Fibroblast of the aortic adventitia (primary cell): ENCODE data around the gene NFIA. TPM values are rescaled to one million over a fixed set of nuclear protein-coding genes. Genes with fewer than 3 reads are reported as not detected.

Experiments
- DNase-seq: peaks from one replicate; pipeline ENCODE4 v3.0.0-alpha.2; 2010; ENCODE audit warnings: low read depth
- H3K4me3 ChIP-seq: 2 replicates; pipeline ENCODE4 v1.5.1; 2011; ENCODE audit warnings: low read depth, mild to moderate bottlenecking, control low read depth, low read length, moderate library complexity
- total RNA-seq: library from RNA; depleted of rRNA; stranded (reverse); fragments of >200 nt; gene quantifications from 2 replicates; pipeline ENCODE4 v1.2.3, GENCODE V29; 2012; ENCODE audit warnings: low replicate concordance
- TF ChIP-seq, protein P1 (sequence below): IDR thresholded peaks from 2 replicates; pipeline ENCODE4 v1.5.1; 2011; ENCODE audit warnings: mild to moderate bottlenecking, low read length, control low read depth, inconsistent platforms; ENCODE audit not compliant: insufficient read depth

Gene NFIA
- total RNA-seq, 1 donor: 32.0 TPM

DNA sequence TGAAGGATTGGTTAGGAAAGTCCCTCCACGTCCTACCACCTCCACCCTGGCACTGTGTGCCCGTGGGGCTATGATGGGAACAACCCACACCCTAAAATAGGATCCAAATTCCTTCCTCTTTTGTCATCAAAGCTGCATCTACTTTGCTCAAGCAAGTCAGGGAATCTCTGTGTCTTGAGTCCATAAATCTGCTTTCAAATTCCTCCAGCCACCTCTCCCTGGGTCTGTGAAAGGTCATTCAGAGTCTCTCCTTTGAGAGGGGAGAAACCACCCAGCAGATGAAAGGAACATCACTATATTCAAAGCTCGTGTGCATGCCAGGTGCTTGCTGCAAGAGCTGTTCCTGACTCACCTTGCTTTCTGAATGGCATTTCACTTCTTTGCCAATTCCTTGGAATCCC is 399.0 kb downstream of the NFIA start:
- peak; percentile 42 for DNase-seq
- TF ChIP-seq, protein P1, sequence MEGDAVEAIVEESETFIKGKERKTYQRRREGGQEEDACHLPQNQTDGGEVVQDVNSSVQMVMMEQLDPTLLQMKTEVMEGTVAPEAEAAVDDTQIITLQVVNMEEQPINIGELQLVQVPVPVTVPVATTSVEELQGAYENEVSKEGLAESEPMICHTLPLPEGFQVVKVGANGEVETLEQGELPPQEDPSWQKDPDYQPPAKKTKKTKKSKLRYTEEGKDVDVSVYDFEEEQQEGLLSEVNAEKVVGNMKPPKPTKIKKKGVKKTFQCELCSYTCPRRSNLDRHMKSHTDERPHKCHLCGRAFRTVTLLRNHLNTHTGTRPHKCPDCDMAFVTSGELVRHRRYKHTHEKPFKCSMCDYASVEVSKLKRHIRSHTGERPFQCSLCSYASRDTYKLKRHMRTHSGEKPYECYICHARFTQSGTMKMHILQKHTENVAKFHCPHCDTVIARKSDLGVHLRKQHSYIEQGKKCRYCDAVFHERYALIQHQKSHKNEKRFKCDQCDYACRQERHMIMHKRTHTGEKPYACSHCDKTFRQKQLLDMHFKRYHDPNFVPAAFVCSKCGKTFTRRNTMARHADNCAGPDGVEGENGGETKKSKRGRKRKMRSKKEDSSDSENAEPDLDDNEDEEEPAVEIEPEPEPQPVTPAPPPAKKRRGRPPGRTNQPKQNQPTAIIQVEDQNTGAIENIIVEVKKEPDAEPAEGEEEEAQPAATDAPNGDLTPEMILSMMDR: no peak
- no peak overlapping the region for H3K4me3 ChIP-seq

DNA sequence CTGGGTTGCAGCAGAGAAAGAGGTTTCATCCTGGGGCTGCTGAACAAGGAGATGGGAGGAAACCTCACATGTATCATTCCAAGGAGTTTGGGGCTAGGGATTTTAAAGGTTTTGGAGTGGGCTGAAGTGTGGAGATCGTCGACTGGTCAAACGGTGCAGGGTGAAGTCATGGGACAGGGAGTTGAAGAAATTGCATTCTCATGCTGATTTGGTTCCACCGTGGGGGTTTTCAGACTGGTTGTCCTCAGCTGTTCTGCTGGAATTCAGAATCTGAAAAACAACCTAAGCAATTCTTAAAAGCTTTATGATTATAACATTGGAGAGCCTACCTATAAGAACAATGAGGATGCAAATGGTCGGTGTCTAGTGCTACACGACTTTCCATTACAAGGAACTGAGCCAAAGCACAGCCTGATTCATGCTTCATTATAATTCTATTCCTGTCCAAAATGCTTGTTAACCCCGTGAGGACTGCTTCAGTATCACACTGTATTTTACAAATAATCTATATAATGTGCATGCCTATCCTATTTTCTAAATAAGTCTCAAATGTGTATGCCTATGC is 399.9 kb downstream of the NFIA start:
- TF ChIP-seq, protein P1: no peak
- DNase-seq: peak; percentile 59

DNA sequence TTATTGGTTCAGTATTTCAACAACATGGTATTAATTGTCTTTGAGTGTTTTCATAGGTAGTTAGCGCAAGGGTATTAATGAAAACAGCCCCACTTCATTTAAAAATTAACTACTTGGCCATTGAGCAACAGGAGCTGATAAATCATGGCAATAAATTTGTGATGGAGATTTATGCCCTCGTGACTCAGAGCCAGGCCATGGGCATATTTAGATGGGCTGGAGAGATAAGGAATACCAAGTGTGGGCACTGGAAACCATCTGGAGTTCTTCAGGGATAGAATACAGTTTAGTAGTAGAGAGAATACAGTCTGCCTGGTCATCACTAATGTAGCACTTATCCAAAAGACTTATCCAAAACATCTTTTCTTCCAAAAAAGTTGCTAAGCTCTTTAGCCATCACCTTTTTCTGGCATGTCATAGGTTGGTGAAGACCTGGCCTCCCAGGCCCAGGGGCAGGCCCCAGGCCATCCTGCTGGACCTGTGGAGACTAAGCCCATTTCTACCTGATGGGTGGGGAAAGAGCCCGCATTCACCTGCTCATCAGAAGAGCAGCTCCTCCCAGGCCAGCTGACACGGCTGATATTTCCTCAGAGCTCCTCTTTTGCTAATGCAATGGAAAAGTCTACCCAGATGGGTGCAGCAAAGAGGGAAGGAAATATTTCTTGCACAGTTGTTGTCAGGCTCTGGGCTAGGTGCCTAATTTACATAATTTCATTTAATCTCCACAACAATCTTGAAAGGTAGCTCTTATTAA is 404.6 kb downstream of the NFIA start:
- no peak overlapping the region for H3K4me3 ChIP-seq
- no peak for DNase-seq
- TF ChIP-seq, protein P1: no peak

More for the DNA sequence above, 399.9 kb downstream of the NFIA start:
- H3K4me3 ChIP-seq: no peak overlapping the region

DNA sequence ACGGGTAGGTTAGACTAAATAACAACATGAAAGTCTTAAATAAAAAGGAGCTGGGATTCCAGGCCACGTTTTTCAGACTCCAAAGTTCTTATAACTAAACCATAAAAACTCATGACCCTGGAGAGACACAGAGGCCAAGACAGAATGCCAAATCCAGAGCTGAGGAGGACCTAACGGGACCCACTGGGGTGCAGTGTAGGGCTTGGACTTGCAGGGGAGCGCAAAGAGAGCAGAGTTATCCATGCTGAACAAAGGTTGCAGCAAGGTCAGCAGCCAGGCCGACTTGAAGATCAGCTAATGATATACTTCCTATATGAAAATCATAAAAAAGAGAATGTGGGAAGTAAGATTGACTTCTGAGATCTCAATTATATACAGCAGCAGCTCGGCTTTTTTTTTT is 405.4 kb downstream of the NFIA start:
- no peak for DNase-seq
- H3K4me3 ChIP-seq: no peak overlapping the region
- TF ChIP-seq, protein P1: no peak

DNA sequence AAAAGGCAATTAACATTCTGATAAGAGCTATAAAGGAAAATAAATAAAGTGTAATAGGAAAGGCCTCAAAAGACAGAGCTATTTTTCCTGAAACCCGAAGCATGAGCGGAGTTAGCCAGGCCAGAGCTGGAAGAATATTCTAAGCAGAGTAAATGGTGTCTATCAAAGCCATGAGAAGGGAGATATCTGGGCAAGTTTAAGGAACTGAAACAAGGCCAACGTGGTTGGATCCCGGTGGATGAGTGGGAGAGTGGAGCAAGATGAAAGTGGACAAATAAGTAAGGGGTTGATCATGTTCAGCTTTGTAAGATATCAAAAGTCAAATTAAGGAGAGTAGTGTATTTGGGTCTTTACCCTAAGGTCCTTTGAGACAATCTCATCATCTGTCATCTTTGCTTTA is 408.6 kb downstream of the NFIA start:
- DNase-seq: peak; percentile 58
- TF ChIP-seq, protein P1: no peak
- no peak overlapping the region for H3K4me3 ChIP-seq

DNA sequence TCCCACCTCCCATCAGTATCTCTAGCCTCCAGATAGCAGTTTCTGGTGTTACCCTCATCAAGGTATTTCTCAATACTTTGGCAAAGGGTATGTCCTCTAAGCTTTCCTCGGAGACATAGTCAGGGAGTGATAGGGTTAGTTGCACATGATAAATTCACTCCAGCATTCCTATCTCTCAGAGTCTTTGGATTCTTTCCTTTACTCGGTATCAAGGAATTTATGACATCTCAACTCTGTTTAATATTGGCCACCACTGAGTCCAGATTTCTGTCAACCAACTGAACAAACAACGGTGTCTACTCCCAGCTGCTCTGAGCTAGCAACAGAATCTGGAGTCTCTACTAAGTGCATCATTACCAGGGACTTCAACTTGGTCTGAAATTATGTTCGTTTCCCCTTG is 409.1 kb downstream of the NFIA start:
- TF ChIP-seq, protein P1: no peak
- DNase-seq: peak; percentile 95
- H3K4me3 ChIP-seq: no peak overlapping the region
